Smooth muscle cell (in vitro differentiated cells): Measurements from ENCODE around the gene FOLR1. TPM values are rescaled to one million over a fixed set of nuclear protein-coding genes. Genes with fewer than 3 reads are reported as not detected.

Source experiments
- DNase-seq: peaks from one replicate; lab custom pipeline; 2025; ENCODE audit not compliant: unreplicated experiment; lab: John Stamatoyannopoulos, UW
- H2AFZ ChIP-seq: fragments of 200-600 bp; sonication (generic); 2 replicates; pipeline ENCODE4 v1.6.0; 2016; ENCODE audit warnings: antibody characterized with exemption, low read depth, mild to moderate bottlenecking
- H3F3A ChIP-seq: fragments of 200-600 bp; sonication (generic); 2 replicates; pipeline ENCODE4 v1.6.0; 2017; ENCODE audit warnings: antibody characterized with exemption, low read depth
- H3K27ac ChIP-seq: fragments of 200-600 bp; sonication (generic); 2 replicates; pipeline ENCODE4 v1.5.1; 2016; ENCODE audit warnings: low read depth, mild to moderate bottlenecking
- H3K27me3 ChIP-seq: fragments of 200-600 bp; sonication (generic); 2 replicates; pipeline ENCODE4 v1.6.1; 2016; ENCODE audit warnings: low read depth, mild to moderate bottlenecking
- H3K36me3 ChIP-seq: fragments of 200-600 bp; sonication (generic); 2 replicates; pipeline ENCODE4 v1.5.1; 2016; ENCODE audit warnings: low read depth
- H3K4me1 ChIP-seq: fragments of 200-600 bp; sonication (generic); 2 replicates; pipeline ENCODE4 v1.5.1; 2016; ENCODE audit warnings: low read depth
- H3K4me2 ChIP-seq: fragments of 200-600 bp; sonication (generic); 2 replicates; pipeline ENCODE4 v1.6.0; 2016; ENCODE audit warnings: mild to moderate bottlenecking
- H3K4me3 ChIP-seq: fragments of 200-600 bp; sonication (generic); 2 replicates; pipeline ENCODE4 v1.5.1; 2016; ENCODE audit warnings: mild to moderate bottlenecking
- H3K79me2 ChIP-seq: fragments of 200-600 bp; sonication (generic); 2 replicates; pipeline ENCODE4 v1.6.0; 2016; ENCODE audit warnings: low read depth, mild to moderate bottlenecking
- H3K9ac ChIP-seq: fragments of 200-600 bp; sonication (generic); 2 replicates; pipeline ENCODE4 v1.6.0; 2016; ENCODE audit warnings: low read depth
- H3K9me3 ChIP-seq: fragments of 200-600 bp; sonication (generic); replicated peaks from 2 replicates; pipeline ENCODE4 v1.5.1; 2016; ENCODE audit warnings: low read depth
- H4K20me1 ChIP-seq: fragments of 200-600 bp; sonication (generic); 2 replicates; pipeline ENCODE4 v1.6.0; 2016; ENCODE audit warnings: low read depth
- WGBS: methylation state at CpG from one replicate; pipeline ENCODE4 v1.1.7; 2016; ENCODE audit warnings: low lambda C conversion rate; 5-methylcytosine and 5-hydroxymethylcytosine counted together
- polyA plus RNA-seq: library from polyadenylated mRNA; unstranded; fragments of >200 nt; fragmentation: Nextera tagmentation; extraction: Ambion mirVana; gene quantifications from 2 replicates; pipeline ENCODE4 v1.2.1, GENCODE V29; 2016
- total RNA-seq: library from RNA; depleted of rRNA; stranded (reverse); fragments of >200 nt; gene quantifications from 2 replicates; pipeline ENCODE4 v1.2.3, GENCODE V29; 2014
- TF ChIP-seq, protein P1 (sequence below): fragments of 200-600 bp; sonication (generic); IDR thresholded peaks from 2 replicates; pipeline ENCODE4 v1.5.1; 2017; ENCODE audit warnings: borderline replicate concordance, mild to moderate bottlenecking, antibody characterized with exemption; ENCODE audit not compliant: insufficient read depth, poor library complexity, severe bottlenecking

Gene FOLR1
- total and polyA plus RNA-seq, 2 experiments from 2014 or later: 8.1 to 9.4 TPM

GRCh38 chr11:72230764-72231365 lies 38.9 kb downstream of the FOLR1 start:
- Histone ChIP-seq H4K20me1 (peaks cover 97% of the 10 kb centered on the region), H3K79me2 (peaks cover 17% of the 10 kb centered on the region), H3K27me3 (no peaks in the 10 kb centered on the region), H3K4me1 (no peaks in the 10 kb centered on the region), H3K4me3 (no peak overlapping the region), H3K9me3 (no peaks in the 10 kb centered on the region), H3K9ac (no peak overlapping the region), H3K36me3 (no peaks in the 10 kb centered on the region), H2AFZ (no peak overlapping the region), H3K4me2 (no peak overlapping the region), H3F3A (peaks cover 10% of the 10 kb centered on the region), H3K27ac (no peak overlapping the region)
- no peak for DNase-seq
- TF ChIP-seq, protein P1, sequence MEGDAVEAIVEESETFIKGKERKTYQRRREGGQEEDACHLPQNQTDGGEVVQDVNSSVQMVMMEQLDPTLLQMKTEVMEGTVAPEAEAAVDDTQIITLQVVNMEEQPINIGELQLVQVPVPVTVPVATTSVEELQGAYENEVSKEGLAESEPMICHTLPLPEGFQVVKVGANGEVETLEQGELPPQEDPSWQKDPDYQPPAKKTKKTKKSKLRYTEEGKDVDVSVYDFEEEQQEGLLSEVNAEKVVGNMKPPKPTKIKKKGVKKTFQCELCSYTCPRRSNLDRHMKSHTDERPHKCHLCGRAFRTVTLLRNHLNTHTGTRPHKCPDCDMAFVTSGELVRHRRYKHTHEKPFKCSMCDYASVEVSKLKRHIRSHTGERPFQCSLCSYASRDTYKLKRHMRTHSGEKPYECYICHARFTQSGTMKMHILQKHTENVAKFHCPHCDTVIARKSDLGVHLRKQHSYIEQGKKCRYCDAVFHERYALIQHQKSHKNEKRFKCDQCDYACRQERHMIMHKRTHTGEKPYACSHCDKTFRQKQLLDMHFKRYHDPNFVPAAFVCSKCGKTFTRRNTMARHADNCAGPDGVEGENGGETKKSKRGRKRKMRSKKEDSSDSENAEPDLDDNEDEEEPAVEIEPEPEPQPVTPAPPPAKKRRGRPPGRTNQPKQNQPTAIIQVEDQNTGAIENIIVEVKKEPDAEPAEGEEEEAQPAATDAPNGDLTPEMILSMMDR: no peak
- 96% methylated on average over 18 of the region's 18 CpGs for WGBS

- Histone ChIP-seq H3K27ac (no peak overlapping the region), H3K27me3 (no peaks in the 10 kb centered on the region), H3K4me2 (no peak overlapping the region), H4K20me1 (peaks cover 96% of the 10 kb centered on the region), H3K79me2 (peaks cover 9% of the 10 kb centered on the region), H3K36me3 (no peaks in the 10 kb centered on the region), H3F3A (peaks cover 17% of the 10 kb centered on the region), H3K9ac (no peak overlapping the region), H3K4me3 (no peak overlapping the region), H3K9me3 (no peaks in the 10 kb centered on the region), H2AFZ (no peak overlapping the region), H3K4me1 (no peaks in the 10 kb centered on the region)
- 96% methylated on average over 9 of the region's 9 CpGs for WGBS
- no peak for DNase-seq
- TF ChIP-seq, protein P1: no peak
These were observed 39.7 kb downstream of the FOLR1 start for GRCh38 chr11:72231396-72232259.

GRCh38 chr11:72232260-72233055 lies 40.5 kb downstream of the FOLR1 start:
- Histone ChIP-seq H3K4me2 (no peak overlapping the region), H3K27me3 (no peaks in the 10 kb centered on the region), H3K9ac (no peak overlapping the region), H4K20me1 (peaks cover 96% of the 10 kb centered on the region), H2AFZ (no peak overlapping the region), H3K4me1 (no peaks in the 10 kb centered on the region), H3K36me3 (no peaks in the 10 kb centered on the region), H3K9me3 (no peaks in the 10 kb centered on the region), H3K79me2 (peaks cover 2% of the 10 kb centered on the region), H3K27ac (no peak overlapping the region), H3K4me3 (no peak overlapping the region), H3F3A (peaks cover 18% of the 10 kb centered on the region)
- TF ChIP-seq, protein P1: no peak
- no peak for DNase-seq
- 97% methylated on average over 18 of the region's 18 CpGs for WGBS
